Natural killer cell treated with Interleukin-12 subunit alpha and Interleukin-12 subunit beta and Interleukin-15 and Interleukin-18, amount 100 ng/mL, for 72 hours (primary cell): ENCODE measurements around the gene NKX3-2. TPM values are rescaled to one million over a fixed set of nuclear protein-coding genes. Genes with fewer than 3 reads are reported as not detected.
A peak's percentile ranks its signal among the peaks of the same experiment; 100 is the strongest.
"Not testable (repeated sequence)": the region's sequence is repeated elsewhere in the genome, so short reads cannot be mapped to it uniquely, and the experiment has no call there.

ENCODE experiments used
- ATAC-seq, 2 donors: fragments of 150-1000 bp; cut with Tn5 transposase in 1 of 2; sonication (Bioruptor Pico), chemical (Tn5 transposase) in 1 of 2; 2 replicates each; pipeline ENCODE4 v1.10.0; 2021
- DNase-seq: peaks from one replicate; pipeline ENCODE4 v3.0.0; 2022; ENCODE audit warnings: low spot score
- H3K27ac Mint-ChIP-seq, 2 donors: 1 replicate in 1 of 2; 2 replicates in 1 of 2; pipeline ENCODE4 v1.8.0; 2022; ENCODE audit warnings: mixed read lengths in 2 of 2, mild to moderate bottlenecking in 1 of 2, moderate library complexity in 1 of 2
- H3K27me3 Mint-ChIP-seq, 2 donors: 1 replicate in 1 of 2; 2 replicates in 1 of 2; pipeline ENCODE4 v1.8.0; 2022; ENCODE audit warnings: mixed read lengths in 2 of 2
- H3K36me3 Mint-ChIP-seq: one replicate; pipeline ENCODE4 v1.8.0; 2022; ENCODE audit warnings: mixed read lengths
- H3K4me1 Mint-ChIP-seq, 2 donors: 1 replicate in 1 of 2; 2 replicates in 1 of 2; pipeline ENCODE4 v1.8.0; 2022; ENCODE audit warnings: low read depth in 2 of 2, mixed read lengths in 2 of 2, mild to moderate bottlenecking in 1 of 2
- H3K4me3 Mint-ChIP-seq: one replicate; pipeline ENCODE4 v1.8.0; 2022; ENCODE audit warnings: mixed read lengths
- H3K9me3 Mint-ChIP-seq: 2 replicates; pipeline ENCODE4 v1.8.0; 2022; ENCODE audit warnings: mixed read lengths
- total RNA-seq, 2 donors: library from RNA; stranded (reverse); gene quantifications; one replicate each; pipeline ENCODE4 v1.2.3, GENCODE V29; 2022

The NKX3-2 gene
- not detected for total RNA-seq

- Mint-ChIP-seq H3K27me3 (peaks cover 34 to 58% of the 10 kb centered on the region in 2 donors), H3K4me1 (peaks cover 25 to 30% of the 10 kb centered on the region in 2 donors), H3K36me3 (peaks cover 17% of the 10 kb centered on the region), H3K4me3 (peak within 1 kb of the TSS; percentile 77), H3K27ac (peak within 1 kb of the TSS in 1 of 2 donors; percentile 29), H3K9me3 (no peaks in the 10 kb centered on the region)
- ATAC-seq (no peak), DNase-seq (no peak)
Measured at GRCh38 chr4:13543839-13544605, at the start of gene NKX3-2. TSS of gene NKX3-2 (minus strand) at chr4:13544508. CDS start at chr4:13544414, 94 bp downstream.

- no peak for DNase-seq
- ATAC-seq: no peak
- Mint-ChIP-seq H3K4me1 (no peaks in the 10 kb centered on the region), H3K36me3 (peaks cover 19% of the 10 kb centered on the region), H3K27ac (no peak overlapping the region), H3K27me3 (no peaks in the 10 kb centered on the region), H3K9me3 (no peaks in the 10 kb centered on the region), H3K4me3 (no peak overlapping the region)
Measured at GRCh38 chr4:13592220-13592619, 47.9 kb upstream of the NKX3-2 start.

- no peak for DNase-seq
Measured at GRCh38 chr4:13590766-13591165, 46.5 kb upstream of the NKX3-2 start.

GRCh38 chr4:13588954-13589353, 44.6 kb upstream of the NKX3-2 start:
- peaks cover 31% of the 10 kb centered on the region for H3K36me3 Mint-ChIP-seq
- no peak for DNase-seq
- no peak for ATAC-seq
- H3K27me3 Mint-ChIP-seq: no peaks in the 10 kb centered on the region
- no peaks in the 10 kb centered on the region for H3K9me3 Mint-ChIP-seq
- H3K4me1 Mint-ChIP-seq: peaks cover 4 to 5% of the 10 kb centered on the region in 2 donors
- no peak overlapping the region for H3K4me3 Mint-ChIP-seq
- no peak overlapping the region for H3K27ac Mint-ChIP-seq

More at GRCh38 chr4:13590766-13591165, 46.5 kb upstream of the NKX3-2 start:
- Mint-ChIP-seq H3K4me3 (no peak overlapping the region), H3K27ac (no peak overlapping the region), H3K36me3 (peaks cover 17% of the 10 kb centered on the region), H3K9me3 (no peaks in the 10 kb centered on the region), H3K4me1 (no peaks in the 10 kb centered on the region), H3K27me3 (no peaks in the 10 kb centered on the region)
- no peak for ATAC-seq

- Mint-ChIP-seq H3K27ac (no peak overlapping the region), H3K9me3 (no peaks in the 10 kb centered on the region), H3K36me3 (peaks cover 38% of the 10 kb centered on the region), H3K4me3 (no peak overlapping the region), H3K27me3 (no peaks in the 10 kb centered on the region), H3K4me1 (peaks cover 4 to 6% of the 10 kb centered on the region in 2 donors)
- ATAC-seq: no peak
- no peak for DNase-seq
Measured at GRCh38 chr4:13584481-13584880, 40.2 kb upstream of the NKX3-2 start.

- ATAC-seq (no peak), DNase-seq (no peak)
- H3K4me1 Mint-ChIP-seq: peaks cover 4 to 6% of the 10 kb centered on the region in 2 donors
- H3K27me3 Mint-ChIP-seq: no peaks in the 10 kb centered on the region
- no peaks in the 10 kb centered on the region for H3K9me3 Mint-ChIP-seq
- H3K36me3 Mint-ChIP-seq: peaks cover 28% of the 10 kb centered on the region
- no peak overlapping the region for H3K4me3 Mint-ChIP-seq
- no peak overlapping the region for H3K27ac Mint-ChIP-seq
Measured at GRCh38 chr4:13580036-13580435, 35.7 kb upstream of the NKX3-2 start.

- Mint-ChIP-seq H3K36me3 (peaks cover 20% of the 10 kb centered on the region), H3K9me3 (no peaks in the 10 kb centered on the region), H3K4me1 (no peaks in the 10 kb centered on the region), H3K27ac (no peak overlapping the region), H3K27me3 (no peaks in the 10 kb centered on the region), H3K4me3 (no peak overlapping the region)
- no peak for ATAC-seq
- no peak for DNase-seq
Measured at GRCh38 chr4:13577660-13578059, 33.4 kb upstream of the NKX3-2 start.

- ATAC-seq (no peak), DNase-seq (no peak)
- no peaks in the 10 kb centered on the region for H3K9me3 Mint-ChIP-seq
- no peaks in the 10 kb centered on the region for H3K27me3 Mint-ChIP-seq
- H3K36me3 Mint-ChIP-seq: peaks cover 38% of the 10 kb centered on the region
- H3K27ac Mint-ChIP-seq: no peak overlapping the region
- H3K4me1 Mint-ChIP-seq: no peaks in the 10 kb centered on the region
- no peak overlapping the region for H3K4me3 Mint-ChIP-seq
Measured at GRCh38 chr4:13570916-13571315, 26.6 kb upstream of the NKX3-2 start.

- Mint-ChIP-seq H3K36me3 (peaks cover 36% of the 10 kb centered on the region), H3K27ac (no peak overlapping the region), H3K27me3 (no peaks in the 10 kb centered on the region), H3K4me3 (no peak overlapping the region), H3K4me1 (no peaks in the 10 kb centered on the region), H3K9me3 (no peaks in the 10 kb centered on the region)
- ATAC-seq (no peak), DNase-seq (no peak)
Measured at GRCh38 chr4:13567125-13567524, 22.8 kb upstream of the NKX3-2 start.

GRCh38 chr4:13562876-13563275, 18.6 kb upstream of the NKX3-2 start:
- H3K27ac Mint-ChIP-seq: no peak overlapping the region
- H3K9me3 Mint-ChIP-seq: no peaks in the 10 kb centered on the region
- DNase-seq (no peak), ATAC-seq (no peak)
- peaks cover 8% of the 10 kb centered on the region for H3K36me3 Mint-ChIP-seq
- no peak overlapping the region for H3K4me3 Mint-ChIP-seq
- H3K27me3 Mint-ChIP-seq: peaks cover 0 to 3% of the 10 kb centered on the region in 2 donors
- no peaks in the 10 kb centered on the region for H3K4me1 Mint-ChIP-seq

GRCh38 chr4:13561673-13562072, 17.4 kb upstream of the NKX3-2 start:
- peaks cover 6% of the 10 kb centered on the region for H3K36me3 Mint-ChIP-seq
- H3K27me3 Mint-ChIP-seq: peaks cover 8 to 9% of the 10 kb centered on the region in 2 donors
- H3K27ac Mint-ChIP-seq: no peak overlapping the region
- DNase-seq (no peak), ATAC-seq (no peak)
- H3K4me3 Mint-ChIP-seq: no peak overlapping the region
- H3K4me1 Mint-ChIP-seq: no peaks in the 10 kb centered on the region
- H3K9me3 Mint-ChIP-seq: no peaks in the 10 kb centered on the region

GRCh38 chr4:13560111-13560510, 15.8 kb upstream of the NKX3-2 start:
- not testable (repeated sequence) for ATAC-seq, H3K9me3 Mint-ChIP-seq, H3K27ac Mint-ChIP-seq, H3K36me3 Mint-ChIP-seq, H3K4me3 Mint-ChIP-seq, H3K4me1 Mint-ChIP-seq, DNase-seq
- peaks cover 11% of the 10 kb centered on the region in 2 donors for H3K27me3 Mint-ChIP-seq

GRCh38 chr4:13559413-13559812, 15.1 kb upstream of the NKX3-2 start:
- H3K4me1 Mint-ChIP-seq: no peaks in the 10 kb centered on the region
- no peak for DNase-seq
- H3K4me3 Mint-ChIP-seq: no peak overlapping the region
- H3K36me3 Mint-ChIP-seq: no peaks in the 10 kb centered on the region
- no peak overlapping the region for H3K27ac Mint-ChIP-seq
- no peaks in the 10 kb centered on the region for H3K9me3 Mint-ChIP-seq
- no peak for ATAC-seq
- peaks cover 11% of the 10 kb centered on the region in 2 donors for H3K27me3 Mint-ChIP-seq

GRCh38 chr4:13558881-13559280, 14.6 kb upstream of the NKX3-2 start:
- no peaks in the 10 kb centered on the region for H3K9me3 Mint-ChIP-seq
- H3K36me3 Mint-ChIP-seq: no peaks in the 10 kb centered on the region
- ATAC-seq: no peak
- no peak overlapping the region for H3K27ac Mint-ChIP-seq
- no peak for DNase-seq
- H3K4me3 Mint-ChIP-seq: no peak overlapping the region
- peaks cover 11 to 13% of the 10 kb centered on the region in 2 donors for H3K27me3 Mint-ChIP-seq
- no peaks in the 10 kb centered on the region for H3K4me1 Mint-ChIP-seq

- H3K9me3 Mint-ChIP-seq: no peaks in the 10 kb centered on the region
- peaks cover 34 to 40% of the 10 kb centered on the region in 2 donors for H3K27me3 Mint-ChIP-seq
- H3K4me3 Mint-ChIP-seq: no peak overlapping the region
- no peaks in the 10 kb centered on the region for H3K36me3 Mint-ChIP-seq
- DNase-seq: no peak
- no peaks in the 10 kb centered on the region for H3K4me1 Mint-ChIP-seq
- ATAC-seq: no peak
- H3K27ac Mint-ChIP-seq: no peak overlapping the region
Measured at GRCh38 chr4:13555325-13555724, 11.0 kb upstream of the NKX3-2 start.
